Frontal cortex (tissue), 4 donors: Measurements from ENCODE around the gene OR4K1. TPM values are rescaled to one million over a fixed set of nuclear protein-coding genes. Genes with fewer than 3 reads are reported as not detected.
"Not testable (repeated sequence)": the region's sequence is repeated elsewhere in the genome, so short reads cannot be mapped to it uniquely, and the experiment has no call there.

Experiments used
- DNase-seq, 2 donors: peaks; one replicate each; pipeline ENCODE4 v3.0.0; 2012; ENCODE audit warnings: low spot score in 2 of 2
- FAIRE-seq: peaks from 2 replicates; lab custom pipeline; 2012; peaks lifted over from hg19 to GRCh38; lab: Jason Lieb, UNC
- total RNA-seq: library from RNA; depleted of rRNA; stranded (reverse); fragments of >200 nt; gene quantifications from one replicate; pipeline ENCODE4 v1.2.3, GENCODE V29; 2014
- donor health status: control.
- donor health status: control.
- donor health status: control.

OR4K1 gene, protein sequence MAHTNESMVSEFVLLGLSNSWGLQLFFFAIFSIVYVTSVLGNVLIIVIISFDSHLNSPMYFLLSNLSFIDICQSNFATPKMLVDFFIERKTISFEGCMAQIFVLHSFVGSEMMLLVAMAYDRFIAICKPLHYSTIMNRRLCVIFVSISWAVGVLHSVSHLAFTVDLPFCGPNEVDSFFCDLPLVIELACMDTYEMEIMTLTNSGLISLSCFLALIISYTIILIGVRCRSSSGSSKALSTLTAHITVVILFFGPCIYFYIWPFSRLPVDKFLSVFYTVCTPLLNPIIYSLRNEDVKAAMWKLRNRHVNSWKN
- total RNA-seq: not detected

DNA sequence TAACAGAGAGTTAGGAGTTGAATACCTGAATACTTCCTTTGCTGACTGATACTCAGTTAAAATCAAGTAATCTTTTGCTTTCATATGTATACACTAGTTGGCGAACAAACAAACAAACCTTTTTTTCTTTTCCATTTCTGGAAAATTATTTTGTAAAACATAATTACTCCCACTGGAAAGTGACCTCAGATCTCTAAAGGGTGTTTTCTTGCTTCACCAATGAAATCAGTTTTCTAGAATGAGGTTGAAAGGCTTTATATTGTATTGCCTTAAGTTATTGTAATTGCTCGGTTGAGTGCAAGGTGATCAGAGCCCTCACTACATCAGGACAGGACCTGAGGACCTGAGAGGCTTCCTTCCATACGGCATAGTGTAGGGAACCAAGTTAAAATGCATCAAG lies at the start of gene OR4K1:
Gene OR4K1 (plus strand): TSS at position 301 of the 400 bp plus-strand sequence. CDS start 4,750 bp downstream, outside the sequence.
- FAIRE-seq (no peak), DNase-seq (no peak)

DNA sequence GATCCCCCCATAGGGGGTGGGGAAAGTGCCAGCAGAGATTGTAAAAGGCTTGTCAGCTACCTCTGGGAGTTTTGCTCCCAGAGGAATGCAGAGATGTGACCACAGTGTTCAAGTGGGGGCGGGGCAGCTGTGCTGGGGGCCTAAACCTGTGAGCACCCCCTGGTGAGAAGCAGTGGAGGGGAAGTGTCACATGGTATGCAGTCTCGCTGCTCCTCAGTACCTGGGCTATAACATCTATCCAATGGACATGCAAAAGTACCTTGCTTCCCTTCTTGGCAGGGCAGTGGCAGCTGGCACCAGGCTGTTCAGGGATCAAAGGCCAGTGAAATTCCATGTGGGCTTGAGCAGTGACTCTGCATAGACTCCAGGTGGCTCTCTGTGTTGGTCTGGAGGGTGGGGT lies 35.4 kb upstream of the OR4K1 start:
- no peak for FAIRE-seq
- no peak for DNase-seq

DNA sequence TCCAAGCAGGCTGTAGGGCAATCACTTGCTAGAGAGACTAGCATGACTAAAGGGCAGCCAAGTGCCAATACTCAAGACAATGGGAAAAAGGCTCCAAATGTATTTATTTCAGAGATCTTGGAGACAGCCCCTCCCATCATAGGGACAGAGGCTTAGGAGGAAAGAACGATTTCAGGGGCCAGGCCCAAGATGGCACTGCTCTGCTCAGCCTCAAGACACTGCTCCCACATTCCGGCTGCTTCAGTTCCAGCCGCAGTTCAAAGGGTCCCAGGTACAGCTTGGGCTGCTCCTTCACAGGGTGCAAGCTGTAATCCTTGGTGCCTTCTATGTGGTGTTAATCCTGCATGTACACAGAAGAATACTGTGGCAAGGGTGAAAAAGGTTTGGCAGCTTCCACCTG lies 29.7 kb upstream of the OR4K1 start:
- FAIRE-seq (no peak), DNase-seq (no peak)

DNA sequence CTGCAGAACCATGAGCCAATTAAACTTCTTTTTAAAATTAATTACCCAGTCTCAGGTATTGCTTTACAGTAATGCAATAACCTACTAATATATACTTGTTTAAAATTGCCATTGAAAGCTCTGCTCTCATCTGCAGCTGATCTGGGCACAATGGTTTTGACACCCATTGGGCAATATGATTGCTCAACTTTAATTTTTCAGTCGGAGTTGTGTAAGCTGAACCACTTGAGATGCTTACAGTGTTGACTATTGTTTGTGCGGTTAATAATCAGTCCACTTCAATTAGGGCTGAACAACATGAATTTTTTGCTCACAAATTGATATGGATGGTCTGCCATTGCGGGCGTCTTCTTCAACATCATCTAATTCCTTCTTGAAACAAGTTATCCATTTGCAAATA lies 28.3 kb upstream of the OR4K1 start:
- no peak for DNase-seq
- no peak for FAIRE-seq

DNA sequence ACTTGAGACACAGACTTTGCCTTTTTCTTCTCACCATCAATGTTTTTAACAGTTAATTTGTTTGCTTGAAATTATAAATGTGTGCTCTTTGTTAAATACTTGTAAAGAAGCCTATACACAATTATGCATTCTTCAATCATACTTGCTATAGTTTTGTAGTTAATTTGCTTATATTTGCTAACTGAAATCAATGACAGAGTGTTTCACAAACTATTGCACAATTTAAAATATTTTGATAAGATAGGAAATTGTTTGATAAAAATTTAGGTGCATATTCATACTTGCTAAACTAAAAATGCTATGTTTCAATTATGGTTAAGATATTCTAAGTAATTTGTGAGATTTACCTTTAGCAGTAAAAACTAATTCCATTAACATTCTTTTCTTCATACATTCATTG lies 24.1 kb upstream of the OR4K1 start:
- DNase-seq (no peak), FAIRE-seq (no peak)

DNA sequence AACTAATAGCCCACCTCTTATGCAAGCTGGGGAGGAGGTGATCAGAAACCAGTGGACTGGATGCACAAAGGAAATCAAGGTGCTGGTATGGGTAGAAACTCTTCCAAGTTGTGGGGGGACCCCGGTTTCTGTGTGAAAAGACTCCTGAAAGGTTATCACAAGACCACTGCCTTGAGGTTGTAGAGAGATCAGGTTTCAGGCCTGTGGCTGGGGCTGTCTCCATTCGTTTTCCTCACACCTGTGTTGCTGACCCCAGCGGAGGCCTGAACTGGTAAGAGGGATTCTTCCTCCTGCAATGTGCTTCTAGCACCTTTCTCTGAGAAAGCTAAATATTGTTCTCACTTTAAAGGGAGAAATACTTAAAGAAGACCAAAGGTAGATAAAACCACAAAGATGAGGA lies 19.6 kb upstream of the OR4K1 start:
- DNase-seq: no peak
- no peak for FAIRE-seq

DNA sequence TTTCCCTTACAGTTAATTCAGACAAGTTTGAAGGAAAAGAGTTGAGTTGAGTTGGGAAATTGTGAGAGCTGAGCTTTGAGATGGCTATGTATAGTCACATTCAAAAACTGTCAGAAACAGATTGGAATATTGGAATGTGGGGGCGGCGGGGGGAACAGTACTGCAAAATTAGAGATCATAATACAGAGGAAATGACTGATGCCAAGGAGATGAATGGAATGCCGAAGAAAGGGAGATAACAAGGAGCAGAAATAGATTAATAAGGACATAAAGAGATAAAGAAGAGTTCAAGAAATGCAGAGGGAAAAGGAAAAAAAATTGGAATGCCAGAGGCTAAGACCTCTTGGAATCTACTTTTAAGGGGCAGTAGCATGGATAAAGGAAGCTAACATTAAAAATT lies 13.5 kb upstream of the OR4K1 start:
- no peak for FAIRE-seq
- no peak for DNase-seq

DNA sequence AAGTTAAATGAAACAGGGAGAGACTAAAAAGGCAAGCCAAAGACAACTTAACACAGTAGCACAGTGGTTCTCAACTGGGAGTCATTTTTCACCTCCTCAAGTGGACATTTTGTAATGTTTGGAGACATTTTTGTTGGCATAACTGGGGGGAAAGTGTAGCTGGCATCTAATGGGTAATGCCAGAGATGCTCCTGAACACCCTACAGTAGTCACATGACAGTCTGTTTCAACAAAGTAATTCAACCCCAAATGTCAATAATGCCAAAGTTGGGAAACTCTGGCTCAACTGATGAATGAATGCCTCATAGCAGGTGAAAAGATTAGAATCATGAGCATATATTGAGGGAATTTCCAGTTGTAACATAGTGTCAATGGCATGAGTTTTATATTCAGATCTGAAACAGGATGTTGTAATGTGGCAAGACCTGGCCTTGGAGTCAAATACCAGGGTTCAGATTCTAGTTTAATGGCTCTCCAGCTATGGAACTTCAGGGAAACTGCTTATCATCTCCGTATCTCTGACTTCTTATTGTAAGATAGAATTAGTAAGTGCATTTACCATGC lies 12.7 kb upstream of the OR4K1 start:
- FAIRE-seq (no peak), DNase-seq (no peak)

DNA sequence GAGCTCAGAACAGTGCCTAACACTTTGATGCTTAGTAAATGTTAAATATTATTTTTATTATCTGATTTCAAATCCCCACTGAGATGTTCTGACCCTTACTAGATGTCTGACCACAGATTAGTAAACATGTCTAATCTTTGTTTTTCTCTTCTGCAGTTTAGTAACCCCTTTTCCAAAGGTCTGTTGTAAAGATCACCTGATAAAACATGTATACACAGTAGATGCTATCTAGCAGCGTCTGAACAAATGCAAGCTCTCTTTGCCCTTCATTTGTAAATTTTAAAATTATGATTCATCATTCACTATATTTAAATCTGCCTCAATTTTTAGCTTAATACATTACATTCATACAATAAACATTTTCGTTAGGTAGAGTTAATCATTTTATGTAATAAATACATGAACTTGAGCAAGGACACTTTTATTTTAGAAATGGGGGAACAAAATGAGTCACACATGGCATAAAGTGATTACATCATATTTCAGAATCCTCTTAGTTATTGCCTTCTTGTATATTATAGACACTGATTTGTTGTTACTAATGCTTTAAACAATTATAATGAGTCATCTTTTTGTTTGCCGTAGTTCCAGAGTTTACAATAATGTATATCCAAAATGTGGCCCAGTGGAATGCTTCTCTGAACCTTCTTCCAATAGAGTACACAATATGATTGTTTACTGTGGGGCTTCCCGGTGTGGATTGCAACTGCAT lies 12.0 kb upstream of the OR4K1 start:
- FAIRE-seq (no peak), DNase-seq (no peak)

DNA sequence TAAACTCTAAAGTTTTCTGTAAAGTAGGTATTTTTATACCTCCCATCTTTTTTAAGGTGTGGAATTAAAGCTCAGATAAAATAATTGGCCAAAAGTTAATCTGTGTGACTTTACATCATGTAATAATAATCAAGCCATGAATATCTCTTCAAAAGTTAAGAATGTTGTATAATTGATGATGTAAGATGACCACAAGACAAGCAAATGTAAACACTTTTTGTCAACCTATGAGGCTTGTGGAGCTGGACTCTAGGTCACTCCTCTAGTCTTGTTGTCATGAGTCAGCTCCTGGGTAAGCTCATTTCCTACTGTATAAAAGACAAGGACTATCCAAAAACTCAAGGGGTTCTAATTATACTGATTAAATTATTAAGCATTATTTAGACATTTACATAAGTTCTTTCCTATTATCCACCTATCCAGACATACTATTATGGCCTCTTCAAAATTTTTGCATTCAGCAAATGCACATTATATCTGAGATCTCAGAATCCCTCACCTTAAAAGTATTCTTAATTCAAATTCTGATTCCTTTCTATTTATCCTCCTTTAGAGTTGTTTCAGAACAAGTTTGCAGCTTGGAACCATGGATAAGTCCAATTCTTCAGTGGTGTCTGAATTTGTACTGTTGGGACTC lies 10.6 kb upstream of the OR4K1 start, which contains the start of gene OR4K5:
Gene OR4K5 (plus strand): TSS at position 587 of the 637 bp plus-strand sequence. CDS start 0 bp downstream, at position 587.
- DNase-seq (no peak), FAIRE-seq (no peak)

DNA sequence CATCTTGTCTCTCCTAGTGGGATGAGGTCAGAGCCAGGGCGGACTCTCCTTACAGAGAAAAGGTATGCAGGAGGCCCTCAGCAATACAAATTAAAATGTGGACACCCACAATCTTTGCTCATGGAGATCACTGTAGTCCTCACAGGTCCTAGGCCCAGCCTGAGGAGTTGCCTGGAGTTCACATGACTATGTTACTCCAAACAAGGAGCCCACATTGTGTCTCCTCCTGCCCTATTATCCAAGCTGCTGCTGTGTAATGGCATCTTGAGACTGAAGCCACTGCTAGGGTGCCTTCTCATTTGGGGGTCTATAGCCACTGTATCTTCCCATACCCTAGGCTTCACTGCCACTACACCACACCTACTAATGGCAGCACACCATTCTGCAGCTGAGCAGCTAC lies 11.0 kb downstream of the OR4K1 start:
- no peak for DNase-seq
- FAIRE-seq: no peak

DNA sequence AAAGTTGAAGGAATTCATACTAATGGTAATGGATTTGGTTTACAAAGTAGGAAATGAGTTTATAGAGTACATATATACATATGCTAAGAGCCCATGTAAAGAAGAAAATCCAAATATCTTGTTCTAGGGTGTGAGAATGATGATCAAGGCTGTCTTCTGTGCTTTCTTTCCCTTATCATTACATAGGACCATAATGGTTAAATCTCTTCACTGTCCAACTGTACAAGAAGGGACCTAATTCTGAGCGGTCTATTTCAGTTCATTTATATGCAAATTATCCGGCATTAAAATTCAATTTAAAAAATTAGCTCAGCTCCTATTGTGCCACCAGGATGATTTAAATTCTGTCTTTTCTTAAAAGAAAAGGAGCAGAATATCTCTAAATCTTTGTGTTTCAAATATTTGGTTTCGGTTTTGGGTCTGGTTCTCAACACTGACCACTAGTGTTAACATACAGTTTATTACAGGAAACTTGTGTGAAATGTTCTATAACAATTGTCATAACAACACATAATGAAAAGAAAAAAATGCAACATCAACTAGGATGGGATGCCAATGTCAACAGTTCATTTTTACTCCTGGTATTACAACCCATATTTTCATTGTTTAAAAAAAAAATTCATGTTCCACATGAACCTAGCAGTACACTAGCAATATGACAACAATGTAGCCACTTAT lies 16.8 kb downstream of the OR4K1 start:
- no peak for FAIRE-seq

DNA sequence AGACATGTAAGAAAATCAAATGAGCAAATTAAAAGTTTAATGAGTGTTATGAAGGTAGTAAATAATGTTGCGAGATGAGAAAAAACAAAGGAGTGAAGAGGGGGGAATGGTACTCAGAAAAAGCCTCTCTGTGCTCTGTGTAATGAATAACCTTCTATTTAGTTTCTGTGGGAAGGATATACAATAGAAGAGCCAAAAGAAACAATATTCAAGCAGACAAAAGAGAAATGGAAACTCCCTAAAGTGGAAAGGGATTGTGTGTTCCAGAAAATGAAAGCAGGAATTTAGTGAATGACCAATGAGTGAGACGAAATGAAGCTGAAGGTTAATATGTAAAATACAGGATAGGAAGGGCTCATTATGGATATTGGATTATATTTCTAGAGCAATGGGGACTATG lies 18.5 kb downstream of the OR4K1 start:
- FAIRE-seq: no peak
- DNase-seq: no peak

More for the DNA sequence above, 16.8 kb downstream of the OR4K1 start:
- no peak for DNase-seq

DNA sequence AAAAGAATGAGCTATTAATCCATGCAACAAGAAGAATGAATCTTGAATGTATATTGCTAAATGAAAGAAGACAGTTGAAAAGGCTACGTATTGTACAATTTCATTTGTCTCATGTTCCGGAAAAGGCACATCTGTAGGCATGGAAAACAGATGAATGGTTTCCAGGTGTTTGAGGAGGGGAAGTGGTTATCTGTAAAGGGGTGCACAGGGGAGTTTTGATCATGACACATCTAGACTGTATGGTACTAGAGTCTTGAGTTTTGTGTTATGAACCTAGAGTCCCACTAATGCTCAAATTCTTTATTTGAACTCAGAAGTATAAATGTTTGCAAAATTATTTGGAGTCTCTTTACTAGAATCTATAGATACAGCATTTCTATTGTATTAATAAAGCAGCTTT lies 39.0 kb downstream of the OR4K1 start:
- FAIRE-seq, DNase-seq: not testable (repeated sequence)

DNA sequence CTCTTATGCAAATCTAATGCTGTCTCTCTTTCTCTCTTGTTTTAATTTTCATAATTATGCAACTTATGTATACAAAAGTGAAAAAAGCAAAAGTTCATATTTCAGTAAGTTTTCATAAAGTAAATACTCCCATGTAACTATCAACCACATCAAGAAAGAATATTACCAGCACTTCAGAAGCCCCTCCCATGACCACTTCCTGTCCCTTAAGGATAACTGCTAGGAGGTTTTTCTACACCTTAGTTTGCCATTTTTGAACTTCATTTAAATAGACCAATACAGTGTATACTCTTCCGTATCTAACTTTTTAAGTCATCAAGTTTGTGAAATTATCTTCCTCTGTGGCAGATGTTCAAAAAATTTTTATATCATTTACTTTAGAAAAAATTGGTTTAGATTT lies 44.1 kb downstream of the OR4K1 start:
- FAIRE-seq (no peak), DNase-seq (no peak)

DNA sequence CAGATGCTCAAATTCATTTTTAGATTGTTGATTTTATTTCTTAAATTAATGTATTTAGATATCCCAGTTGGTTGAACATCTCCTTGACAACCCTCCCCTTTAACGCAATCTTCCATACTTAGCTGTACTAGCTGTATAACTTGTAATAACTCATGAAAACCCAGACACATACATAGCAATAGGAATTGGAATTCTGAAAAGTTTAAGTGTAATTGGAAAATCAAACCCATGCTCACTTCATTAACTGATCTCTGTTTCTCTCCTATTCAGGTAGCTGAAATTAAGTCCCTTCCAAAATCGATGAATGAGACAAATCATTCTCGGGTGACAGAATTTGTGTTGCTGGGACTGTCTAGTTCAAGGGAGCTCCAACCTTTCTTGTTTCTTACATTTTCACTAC lies 44.6 kb downstream of the OR4K1 start, which contains the start of gene OR4K15:
Gene OR4K15 (plus strand): TSS at position 301 of the 400 bp plus-strand sequence. CDS start 0 bp downstream, at position 301.
- no peak for FAIRE-seq
- DNase-seq: no peak
